Osteocyte (in vitro differentiated cells): ENCODE measurements around the gene ZDHHC14. TPM values are rescaled to one million over a fixed set of nuclear protein-coding genes. Genes with fewer than 3 reads are reported as not detected.
A peak's percentile ranks its signal among the peaks of the same experiment; 100 is the strongest.
"Not testable (repeated sequence)": the region's sequence is repeated elsewhere in the genome, so short reads cannot be mapped to it uniquely, and the experiment has no call there.

Experiments
- DNase-seq: peaks from one replicate; pipeline ENCODE4 v3.0.0; 2021; ENCODE audit warnings: mixed read lengths; ENCODE audit not compliant: unreplicated experiment; ENCODE audit errors: extremely low spot score
- H3K27ac Mint-ChIP-seq: one replicate; pipeline ENCODE4 v1.8.0; 2021; ENCODE audit warnings: mild to moderate bottlenecking, mixed read lengths; ENCODE audit not compliant: unreplicated experiment
- H3K27me3 Mint-ChIP-seq: one replicate; pipeline ENCODE4 v1.8.0; 2021; ENCODE audit warnings: mixed read lengths; ENCODE audit not compliant: unreplicated experiment
- H3K36me3 Mint-ChIP-seq: one replicate; pipeline ENCODE4 v1.8.0; 2021; ENCODE audit warnings: mixed read lengths; ENCODE audit not compliant: unreplicated experiment
- H3K4me1 Mint-ChIP-seq: one replicate; pipeline ENCODE4 v1.8.0; 2021; ENCODE audit warnings: mixed read lengths; ENCODE audit not compliant: unreplicated experiment
- H3K4me3 Mint-ChIP-seq: one replicate; pipeline ENCODE4 v1.8.0; 2021; ENCODE audit warnings: mild to moderate bottlenecking, moderate library complexity, mixed read lengths; ENCODE audit not compliant: unreplicated experiment
- H3K9me3 Mint-ChIP-seq: one replicate; pipeline ENCODE4 v1.8.0; 2021; ENCODE audit warnings: mixed read lengths; ENCODE audit not compliant: unreplicated experiment
- CTCF ChIP-seq: fragments of 200-600 bp; sonication (generic); IDR thresholded peaks from 2 replicates; pipeline ENCODE4 v1.5.0; 2021; ENCODE audit warnings: antibody characterized with exemption, mild to moderate bottlenecking, moderate library complexity
- long read RNA-seq: library from polyadenylated mRNA; unstranded; transcript quantifications from one replicate; pipeline ENCODE4 v2.0.0, GENCODE V29; 2021
- total RNA-seq: library from RNA; stranded (reverse); gene quantifications from 2 replicates; pipeline ENCODE4 v1.2.1, GENCODE V29; 2021

Gene ZDHHC14
- total RNA-seq = 8.3 and 9.1 TPM in 2 replicates
- long read RNA-seq, partial matches to known transcripts = 2 of 5 reads
- long read RNA-seq, other reads (novel, unspliced or antisense) = 2 of 5 reads

- peaks cover 21% of the 10 kb centered on the region for H3K4me1 Mint-ChIP-seq
- peak within 1 kb of the TSS; percentile 91 for H3K4me3 Mint-ChIP-seq
- peak; percentile 95 for DNase-seq
- no peaks in the 10 kb centered on the region for H3K9me3 Mint-ChIP-seq
- peak within 1 kb of the TSS; percentile 69 for H3K27ac Mint-ChIP-seq
- H3K27me3 Mint-ChIP-seq = no peaks in the 10 kb centered on the region
- no peak for TF ChIP-seq CTCF
- H3K36me3 Mint-ChIP-seq = no peaks in the 10 kb centered on the region
Measured at GRCh38 chr6:157380779-157381561, at the start of gene ZDHHC14. TSS of gene ZDHHC14 (plus strand) at chr6:157381190.

- H3K4me1 Mint-ChIP-seq = no peaks in the 10 kb centered on the region
- TF ChIP-seq CTCF = no peak
- H3K27ac Mint-ChIP-seq = no peak overlapping the region
- no peak for DNase-seq
- H3K36me3 Mint-ChIP-seq = no peaks in the 10 kb centered on the region
- H3K9me3 Mint-ChIP-seq = no peaks in the 10 kb centered on the region
- peaks cover 59% of the 10 kb centered on the region for H3K27me3 Mint-ChIP-seq
- no peak overlapping the region for H3K4me3 Mint-ChIP-seq
Measured at GRCh38 chr6:157332813-157333212, 48.2 kb upstream of the ZDHHC14 start.

- Mint-ChIP-seq H3K36me3 (no peaks in the 10 kb centered on the region), H3K4me1 (no peaks in the 10 kb centered on the region), H3K27me3 (peaks cover 53% of the 10 kb centered on the region), H3K4me3 (no peak overlapping the region), H3K9me3 (no peaks in the 10 kb centered on the region), H3K27ac (no peak overlapping the region)
- no peak for TF ChIP-seq CTCF
- no peak for DNase-seq
Measured at GRCh38 chr6:157333537-157333936, 47.5 kb upstream of the ZDHHC14 start.

GRCh38 chr6:157333956-157334355 lies 47.0 kb upstream of the ZDHHC14 start:
- no peak overlapping the region for H3K27ac Mint-ChIP-seq
- no peaks in the 10 kb centered on the region for H3K4me1 Mint-ChIP-seq
- H3K4me3 Mint-ChIP-seq = no peak overlapping the region
- no peak for TF ChIP-seq CTCF
- DNase-seq = no peak
- no peaks in the 10 kb centered on the region for H3K9me3 Mint-ChIP-seq
- peaks cover 56% of the 10 kb centered on the region for H3K27me3 Mint-ChIP-seq
- no peaks in the 10 kb centered on the region for H3K36me3 Mint-ChIP-seq

GRCh38 chr6:157335829-157336228 lies 45.2 kb upstream of the ZDHHC14 start:
- Mint-ChIP-seq H3K36me3 (no peaks in the 10 kb centered on the region), H3K4me1 (no peaks in the 10 kb centered on the region), H3K27ac (no peak overlapping the region), H3K27me3 (peaks cover 53% of the 10 kb centered on the region), H3K9me3 (no peaks in the 10 kb centered on the region), H3K4me3 (no peak overlapping the region)
- no peak for TF ChIP-seq CTCF
- no peak for DNase-seq

- not testable (repeated sequence) for H3K4me1 Mint-ChIP-seq, DNase-seq, H3K36me3 Mint-ChIP-seq, H3K9me3 Mint-ChIP-seq, H3K27ac Mint-ChIP-seq, H3K4me3 Mint-ChIP-seq
- peaks cover 57% of the 10 kb centered on the region for H3K27me3 Mint-ChIP-seq
Measured at GRCh38 chr6:157337276-157337675, 43.7 kb upstream of the ZDHHC14 start.
